DMS79 (cell line): Measurements from ENCODE around the gene BNC2.

Experiments
- DNase-seq: peaks from one replicate; lab custom pipeline; 2025; lab: John Stamatoyannopoulos, UW

BNC2 gene

DNA sequence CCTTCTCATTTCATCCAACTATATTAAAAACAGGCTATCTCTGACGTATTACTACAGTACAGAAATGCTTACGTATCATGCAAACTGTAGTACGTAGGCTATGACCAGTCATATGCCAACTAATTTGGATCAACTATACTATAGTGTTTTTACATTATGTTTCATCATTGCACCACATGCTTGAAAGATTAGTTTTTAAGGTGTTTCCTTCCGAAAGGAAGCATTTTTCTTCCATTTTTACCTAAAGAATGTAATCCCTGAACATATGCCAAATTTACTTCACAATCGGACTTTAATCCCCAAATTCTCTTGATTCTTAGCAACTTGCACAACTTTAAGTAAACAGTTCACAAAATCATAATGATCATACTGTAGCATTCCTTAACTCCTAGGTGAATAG, 153.9 kb downstream of the BNC2 start:
- DNase-seq, result no peak

DNA sequence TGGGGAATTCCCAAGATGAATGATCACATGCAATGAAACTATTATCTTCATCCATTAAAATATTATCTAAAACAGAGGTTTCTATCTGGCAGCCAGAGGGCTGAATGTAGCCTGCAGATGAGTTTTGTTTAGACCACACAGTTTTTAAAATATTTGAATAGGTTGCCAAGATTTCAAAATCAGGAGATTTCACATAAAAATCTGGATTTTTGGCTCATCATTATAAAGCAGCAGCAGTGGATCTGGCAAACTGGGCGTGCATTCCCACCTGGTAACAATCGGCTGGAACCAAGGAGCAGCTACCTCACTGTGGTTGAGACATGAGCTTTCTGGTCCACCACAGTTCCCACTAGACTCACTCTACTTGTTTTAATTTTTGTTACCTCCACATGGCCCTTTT, 155.1 kb downstream of the BNC2 start:
- no peak for DNase-seq

DNA sequence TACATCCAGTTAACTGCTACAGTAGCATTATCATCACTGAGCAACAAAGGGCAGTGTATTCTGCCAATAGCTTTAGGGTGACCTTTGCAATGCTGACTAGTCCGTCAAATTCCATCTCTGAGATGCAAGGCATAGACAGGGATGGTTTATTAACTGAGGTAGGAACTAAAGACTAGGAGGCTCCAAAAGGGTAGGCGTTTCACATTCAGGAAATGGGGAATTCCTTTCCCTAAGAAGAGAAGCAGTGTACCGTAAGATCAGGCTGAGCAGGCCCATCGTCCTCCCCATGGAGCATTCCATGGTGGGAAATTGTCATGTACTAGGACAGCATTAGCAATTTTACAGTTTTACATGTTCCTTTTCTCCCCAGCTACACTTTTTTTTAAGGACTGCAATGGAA, 157.7 kb downstream of the BNC2 start:
- DNase-seq, result no peak

DNA sequence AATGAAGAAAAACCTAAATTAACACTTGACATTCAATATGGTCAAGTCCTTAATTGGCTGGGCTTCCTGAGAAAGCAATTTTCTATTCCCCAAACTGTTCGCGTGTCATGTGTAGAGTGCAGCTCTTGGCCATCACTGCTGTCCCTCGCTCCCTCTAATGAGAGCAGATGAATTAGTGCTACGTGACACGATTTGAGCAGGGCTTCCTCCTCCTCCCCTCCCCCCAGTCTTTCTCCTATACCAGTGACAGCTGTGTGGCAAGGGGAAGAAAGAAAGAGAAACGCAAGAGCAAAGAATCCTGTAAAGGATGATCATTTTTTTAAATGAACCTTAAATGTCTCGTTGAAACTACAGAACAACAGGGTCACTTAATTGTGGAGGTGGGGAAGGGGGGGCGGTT, 159.6 kb downstream of the BNC2 start:
- DNase-seq, result no peak

DNA sequence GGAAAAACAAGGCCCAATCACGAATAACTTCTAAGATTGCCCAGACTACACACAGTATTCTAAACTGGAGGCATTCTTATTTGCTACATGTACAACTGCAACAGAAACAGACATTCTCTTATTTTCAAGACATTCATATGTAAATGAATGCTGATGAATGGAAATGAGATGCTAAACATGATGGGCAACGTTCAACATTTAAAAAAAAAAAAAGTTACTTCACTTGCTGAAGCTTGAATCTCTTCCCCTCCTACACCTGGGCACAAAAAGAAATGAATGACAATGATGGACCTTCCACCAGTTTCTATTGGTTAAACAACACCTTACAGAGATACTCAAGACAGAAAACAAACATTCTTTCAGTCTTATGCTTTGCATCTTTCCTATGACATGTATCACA, 160.5 kb downstream of the BNC2 start:
- DNase-seq, result no peak

- DNase-seq, result no peak
Measured at GRCh38 chr9:16708656-16709435, 161.6 kb downstream of the BNC2 start.

- no peak for DNase-seq
Measured at GRCh38 chr9:16705111-16705604, 165.3 kb downstream of the BNC2 start.

DNA sequence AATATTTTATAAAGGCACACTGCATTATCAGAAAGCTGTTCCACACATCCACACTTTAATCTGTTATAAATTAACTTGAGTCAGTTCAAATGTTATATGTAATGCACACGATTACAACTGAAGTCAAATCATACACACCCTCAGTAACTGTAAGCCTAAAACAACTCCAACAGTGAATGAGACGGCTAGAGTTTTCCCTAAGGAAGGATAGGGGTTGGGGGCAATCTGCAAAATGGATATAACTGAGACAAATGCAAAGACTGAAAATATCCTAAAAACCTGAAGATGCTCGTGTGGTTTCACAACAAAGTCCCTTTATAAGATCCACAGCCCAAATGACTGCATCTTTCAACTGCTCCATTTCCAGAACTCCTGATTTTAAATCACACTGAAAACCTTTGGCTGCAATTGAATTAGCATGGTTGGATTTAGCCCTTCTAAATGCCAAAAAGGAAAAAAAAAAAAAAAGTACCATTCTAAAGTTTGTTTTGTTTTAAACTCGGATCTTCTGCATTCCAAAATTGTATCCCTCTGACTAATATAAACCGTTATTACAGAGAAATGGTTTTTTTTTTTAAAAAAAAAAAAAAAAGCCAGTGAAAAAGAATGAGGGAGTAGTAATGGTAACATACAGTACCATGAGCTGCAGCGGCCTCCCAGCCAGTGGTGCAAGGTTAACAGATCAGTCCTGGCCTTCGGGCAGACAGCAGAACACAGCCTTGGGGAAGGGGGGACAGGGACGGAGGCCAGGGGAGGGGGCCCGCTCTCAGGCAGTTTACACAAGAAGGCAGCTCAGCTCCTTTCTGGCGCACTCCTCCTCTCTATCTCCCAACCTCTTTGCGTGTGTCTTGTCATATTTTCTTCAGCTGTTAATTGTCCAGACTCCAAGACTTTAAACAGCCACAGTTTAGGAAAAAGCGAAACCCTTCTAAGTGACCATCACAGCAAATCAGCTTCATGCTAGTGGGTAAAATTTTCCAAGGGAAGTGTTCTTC, 166.1 kb downstream of the BNC2 start:
- DNase-seq, result no peak

DNA sequence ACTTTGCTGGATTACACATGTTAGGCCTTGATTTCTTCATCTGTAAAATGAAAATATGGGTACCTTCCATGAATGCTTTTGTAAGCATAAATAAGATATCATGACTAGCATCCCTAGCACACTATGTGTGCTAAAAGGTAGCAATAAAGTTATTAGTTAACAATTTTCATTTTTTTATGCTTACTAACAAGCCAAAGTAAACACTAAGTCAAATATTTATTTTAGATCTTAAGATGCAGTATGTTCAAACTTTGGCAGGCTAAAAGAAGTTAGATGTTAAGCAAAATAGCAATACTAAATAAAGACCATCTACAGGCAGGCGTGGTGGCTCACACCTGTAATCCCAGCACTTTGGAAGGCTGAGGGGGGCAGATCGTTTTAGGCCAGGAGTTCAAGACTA, 169.1 kb downstream of the BNC2 start:
- DNase-seq, result no peak

GRCh38 chr9:16693616-16694015, 176.9 kb downstream of the BNC2 start:
- no peak for DNase-seq

- DNase-seq, result no peak
Measured at GRCh38 chr9:16690628-16691027, 179.8 kb downstream of the BNC2 start.

DNA sequence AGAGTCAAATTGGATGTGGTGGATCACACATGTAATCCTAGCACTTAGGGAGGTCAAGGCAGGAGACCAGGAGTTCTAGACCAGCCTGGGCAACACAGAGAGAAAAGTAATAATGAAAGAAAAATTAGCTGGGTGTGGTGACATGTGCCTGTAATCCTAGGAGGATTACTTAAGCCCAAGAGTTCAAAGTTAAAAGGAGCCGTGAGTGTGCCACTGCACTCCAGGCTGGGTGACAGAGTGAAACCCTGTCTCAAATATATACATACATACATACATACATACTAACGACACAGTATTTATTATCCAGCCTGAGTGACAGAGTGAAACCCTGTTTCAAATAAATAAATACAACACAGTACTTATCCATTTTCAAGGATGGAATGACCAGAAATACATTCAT, 180.3 kb downstream of the BNC2 start:
- DNase-seq, result no peak

- DNase-seq, result no peak
Measured at GRCh38 chr9:16689351-16689938, 181.0 kb downstream of the BNC2 start.

GRCh38 chr9:16688814-16689213, 181.7 kb downstream of the BNC2 start:
- no peak for DNase-seq

GRCh38 chr9:16687678-16688369, 182.6 kb downstream of the BNC2 start:
- DNase-seq, result no peak

GRCh38 chr9:16683326-16683725, 187.1 kb downstream of the BNC2 start:
- DNase-seq, result no peak

DNA sequence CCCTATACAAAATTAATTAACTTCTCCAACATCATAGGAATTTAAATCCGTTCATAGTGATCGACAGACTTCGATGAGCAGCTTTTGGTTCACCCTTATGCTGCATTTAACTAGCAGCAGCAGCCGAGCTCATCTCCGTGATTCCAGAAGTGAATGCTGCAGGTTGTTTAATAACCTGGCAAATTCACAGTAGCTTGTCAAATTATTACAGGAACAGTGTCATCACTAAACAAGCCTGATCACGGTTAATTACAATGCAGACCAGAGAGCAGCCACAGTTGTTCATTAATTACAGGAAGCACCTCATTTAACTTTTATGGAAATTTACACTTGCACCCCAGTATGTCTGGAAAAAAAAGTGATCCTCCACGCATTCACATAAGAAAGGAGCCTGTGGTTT, 188.2 kb downstream of the BNC2 start:
- DNase-seq, result no peak

GRCh38 chr9:16681652-16681987, 188.8 kb downstream of the BNC2 start:
- DNase-seq, result no peak

DNA sequence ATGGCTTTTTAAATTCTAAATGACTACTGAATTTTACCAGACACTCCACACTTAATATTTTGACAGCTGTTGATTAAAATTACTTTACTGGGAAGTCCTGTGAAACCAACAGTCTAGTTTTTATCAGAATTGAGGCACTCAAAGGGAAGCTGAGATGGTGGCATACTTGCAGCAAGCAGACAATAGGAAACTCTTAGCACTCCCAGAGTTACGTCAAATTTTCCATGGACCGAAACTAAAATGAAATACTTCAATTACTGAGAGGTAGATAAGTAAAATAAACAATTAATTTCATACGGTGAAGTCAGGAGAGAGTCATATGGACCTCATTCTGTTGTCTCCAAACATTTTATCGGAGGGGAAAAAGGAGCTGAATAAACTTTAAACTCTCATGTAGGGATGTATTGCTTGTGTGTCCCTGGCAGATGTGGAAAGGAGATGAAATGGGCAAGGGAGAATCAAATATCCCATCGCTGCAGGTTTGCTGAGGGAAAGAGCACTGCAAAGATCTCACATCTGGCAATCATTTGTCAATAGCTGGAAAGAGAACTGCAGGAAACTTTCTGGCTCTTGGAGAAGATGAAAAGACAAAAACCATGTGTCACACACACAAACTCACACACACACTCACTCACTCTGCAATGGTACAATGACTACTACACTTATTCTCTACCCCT, 189.4 kb downstream of the BNC2 start:
- no peak for DNase-seq

- no peak for DNase-seq
Measured at GRCh38 chr9:16680541-16680940, 189.9 kb downstream of the BNC2 start.

DNA sequence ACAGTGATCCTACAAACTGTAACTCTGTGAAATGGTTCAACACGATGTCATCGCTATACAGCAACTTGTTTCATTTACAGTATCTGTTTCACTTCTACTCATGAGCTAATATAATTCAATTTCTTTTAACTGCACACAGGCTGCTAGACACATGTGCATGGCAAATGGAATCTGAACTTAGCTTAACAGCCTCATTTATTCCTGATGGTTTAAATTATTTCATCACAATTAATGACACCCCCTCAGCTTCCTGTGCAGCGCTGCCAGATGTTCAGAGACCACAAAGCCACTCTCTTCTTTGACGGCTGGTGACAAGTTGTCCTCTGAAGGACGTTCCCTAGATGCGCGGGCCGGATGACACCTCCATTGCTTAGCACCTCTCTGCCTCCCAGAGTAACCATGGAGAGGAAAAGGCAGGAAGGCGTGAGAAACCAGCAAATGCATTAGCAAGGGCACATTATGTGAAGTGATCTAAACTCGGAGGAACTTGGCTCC, 191.1 kb downstream of the BNC2 start:
- DNase-seq, result no peak
